ENCODE data around the gene HMGN4. TPM values are rescaled to one million over a fixed set of nuclear protein-coding genes. Genes with fewer than 3 reads are reported as not detected.

HMGN4 gene
- total and polyA plus RNA-seq, 8 donors: 8.8 to 24.2 (median 13.2) TPM

- ATAC-seq (no peak), FAIRE-seq (no peak), DNase-seq (no peak)
- no peak for TF ChIP-seq CTCF (IDR thresholded peaks at IDR 0.05)
- H3K27me3 ChIP-seq: peaks cover 0 to 16% (median 5%) of the 10 kb centered on the region in 4 donors
- peaks cover 0 to 4% (median 0%) of the 10 kb centered on the region in 3 donors for H3K4me1 ChIP-seq
- 33% methylated on average over 7 of the region's 7 CpGs for WGBS, 2 donors
- H3K4me3 ChIP-seq: no peak overlapping the region
- H3K27ac ChIP-seq: no peak overlapping the region
- intact Hi-C loops (cut with DNase I): loop anchor here in 1 of 3 donors (10.0 kb wide), 1 partner anchor 252 kb away; no protein-coding TSS in a partner anchor
- no peaks in the 10 kb centered on the region for H3K36me3 ChIP-seq
- no peaks in the 10 kb centered on the region for H3K9me3 ChIP-seq
Measured at GRCh38 chr6:26576407-26576843, 38.3 kb downstream of the HMGN4 start.

GRCh38 chr6:26576929-26577719 is 39.0 kb downstream of the HMGN4 start:
- intact Hi-C loops (cut with DNase I): loop anchor here in 1 of 3 donors (10.0 kb wide), 1 partner anchor 252 kb away; no protein-coding TSS in a partner anchor
- FAIRE-seq (no peak), ATAC-seq (peak in 3 of 4 donors; percentile 41 to 50 (median 41)), DNase-seq (peak in 1 of 6 donors; percentile 27)
- Histone ChIP-seq H3K36me3 (no peaks in the 10 kb centered on the region), H3K27ac (no peak overlapping the region), H3K4me3 (peak overlapping the region in 1 of 4 donors; percentile 14), H3K4me1 (peaks cover 0 to 4% (median 0%) of the 10 kb centered on the region in 3 donors), H3K9me3 (no peaks in the 10 kb centered on the region), H3K27me3 (peaks cover 0 to 16% (median 5%) of the 10 kb centered on the region in 4 donors)
- 7% methylated on average over 31 of the region's 31 CpGs for WGBS, 2 donors
- TF ChIP-seq CTCF (IDR thresholded peaks at IDR 0.05): no peak

- ATAC-seq (no peak), FAIRE-seq (no peak), DNase-seq (no peak)
- no peak overlapping the region for H3K27ac ChIP-seq
- no peaks in the 10 kb centered on the region for H3K36me3 ChIP-seq
- no peak for TF ChIP-seq CTCF (IDR thresholded peaks at IDR 0.05)
- 15% methylated on average over 17 of the region's 17 CpGs for WGBS, 2 donors
- no peak overlapping the region for H3K4me3 ChIP-seq
- intact Hi-C loops (cut with DNase I): loop anchor here in 1 of 3 donors (10.0 kb wide), 1 partner anchor 253 kb away; no protein-coding TSS in a partner anchor
- H3K4me1 ChIP-seq: peaks cover 0 to 4% (median 0%) of the 10 kb centered on the region in 3 donors
- peaks cover 0 to 16% (median 5%) of the 10 kb centered on the region in 4 donors for H3K27me3 ChIP-seq
- H3K9me3 ChIP-seq: no peaks in the 10 kb centered on the region
Measured at GRCh38 chr6:26577720-26578072, 39.5 kb downstream of the HMGN4 start.

- H3K4me1 ChIP-seq: peaks cover 0 to 4% (median 0%) of the 10 kb centered on the region in 3 donors
- intact Hi-C loops (cut with DNase I): loop anchor here in 1 of 3 donors (10.0 kb wide), 1 partner anchor 253 kb away; no protein-coding TSS in a partner anchor
- DNase-seq (no peak), FAIRE-seq (no peak), ATAC-seq (no peak)
- H3K27ac ChIP-seq: no peak overlapping the region
- no peaks in the 10 kb centered on the region for H3K36me3 ChIP-seq
- H3K9me3 ChIP-seq: no peaks in the 10 kb centered on the region
- TF ChIP-seq CTCF (IDR thresholded peaks at IDR 0.05): no peak
- peaks cover 0 to 16% (median 5%) of the 10 kb centered on the region in 4 donors for H3K27me3 ChIP-seq
- WGBS, 2 donors: 76 to 86% methylated on average over 6 of the region's 6 CpGs
- H3K4me3 ChIP-seq: no peak overlapping the region
Measured at GRCh38 chr6:26578279-26578678, 40.1 kb downstream of the HMGN4 start.

All from pancreas (tissue), 10 donors.